AG04450 (cell line): ENCODE data around the gene DNAJC1. TPM values are rescaled to one million over a fixed set of nuclear protein-coding genes. Genes with fewer than 3 reads are reported as not detected.

Experiments used
- CTCF ChIA-PET: fragments of 300-600, 350-600 bp; formaldehyde crosslinking; extraction: SDS; loops from one replicate; lab custom pipeline; 2022; ENCODE audit warnings: antibody characterized with exemption, inconsistent platforms; lab: Charles Lee
- POLR2A ChIA-PET: fragments of 350-600 bp; formaldehyde crosslinking; extraction: SDS; loops from one replicate; lab custom pipeline; 2021; ENCODE audit warnings: antibody characterized with exemption, inconsistent platforms; lab: Yijun Ruan, JAX
- DNase-seq: peaks from one replicate; pipeline ENCODE4 v3.0.0-alpha.2; 2011; ENCODE audit warnings: low read depth, low spot score
- H3K27ac ChIP-seq: one replicate; pipeline ENCODE4 v1.5.1; 2012; ENCODE audit warnings: low read depth, low read length, control low read depth
- H3K27me3 ChIP-seq: one replicate; pipeline ENCODE4 v1.6.0; 2012; ENCODE audit warnings: low read length; ENCODE audit not compliant: control insufficient read depth, insufficient read depth
- H3K4me3 ChIP-seq: 2 replicates; pipeline ENCODE4 v1.5.1; 2011; ENCODE audit warnings: mild to moderate bottlenecking, low read depth, low read length, control low read depth
- H3K9me3 ChIP-seq: 2 replicates; pipeline ENCODE4 v1.5.1; 2012; ENCODE audit warnings: low read length; ENCODE audit not compliant: control insufficient read depth, insufficient read depth
- CTCF ChIP-seq: IDR thresholded peaks from 2 replicates; pipeline ENCODE4 v1.5.1; 2011; ENCODE audit warnings: low read depth, low read length, control low read depth, inconsistent platforms
- polyA plus RNA-seq: library from polyadenylated mRNA; depleted of rRNA; stranded (reverse); fragments of >200 nt; gene quantifications from 2 replicates; pipeline ENCODE4 v1.2.3, GENCODE V29; 2011

DNAJC1 gene
- polyA plus RNA-seq, 1 experiment, result 21.5 TPM

- TF ChIP-seq CTCF, result no peak
- no peak for DNase-seq
- Histone ChIP-seq H3K4me3 (no peak overlapping the region), H3K9me3 (no peaks in the 10 kb centered on the region), H3K27ac (no peak overlapping the region), H3K27me3 (no peaks in the 10 kb centered on the region)
- ChIA-PET POLR2A (no interaction called here), CTCF (no interaction called here)
Observed at GRCh38 chr10:21807180-21807579, 196.3 kb downstream of the DNAJC1 start.

- no peak for TF ChIP-seq CTCF
- no peaks in the 10 kb centered on the region for H3K27me3 ChIP-seq
- DNase-seq, result no peak
- ChIA-PET POLR2A (no interaction called here), CTCF (no interaction called here)
- no peak overlapping the region for H3K4me3 ChIP-seq
- no peak overlapping the region for H3K27ac ChIP-seq
- H3K9me3 ChIP-seq, result no peaks in the 10 kb centered on the region
Observed at GRCh38 chr10:21803374-21803773, 200.2 kb downstream of the DNAJC1 start.

- ChIA-PET CTCF (no interaction called here), POLR2A (no interaction called here)
- no peak for TF ChIP-seq CTCF
- no peak overlapping the region for H3K4me3 ChIP-seq
- no peak for DNase-seq
- no peak overlapping the region for H3K27ac ChIP-seq
- no peaks in the 10 kb centered on the region for H3K27me3 ChIP-seq
- no peaks in the 10 kb centered on the region for H3K9me3 ChIP-seq
Observed at GRCh38 chr10:21801609-21802008, 201.9 kb downstream of the DNAJC1 start.

GRCh38 chr10:21797984-21798765 is 205.4 kb downstream of the DNAJC1 start:
- H3K4me3 ChIP-seq, result no peak overlapping the region
- no peaks in the 10 kb centered on the region for H3K27me3 ChIP-seq
- ChIA-PET CTCF (interaction anchor here (0.5 kb wide), 2 partner anchors 146 to 1637 kb away, joined by 3 read pairs; no protein-coding TSS in a partner anchor), POLR2A (no interaction called here)
- no peaks in the 10 kb centered on the region for H3K9me3 ChIP-seq
- no peak for DNase-seq
- no peak overlapping the region for H3K27ac ChIP-seq
- TF ChIP-seq CTCF, result no peak

- DNase-seq, result no peak
- POLR2A ChIA-PET, result no interaction called here
- Histone ChIP-seq H3K4me3 (no peak overlapping the region), H3K27me3 (no peaks in the 10 kb centered on the region), H3K27ac (no peak overlapping the region), H3K9me3 (no peaks in the 10 kb centered on the region)
- TF ChIP-seq CTCF, result no peak
- CTCF ChIA-PET, result no interaction called here
Observed at GRCh38 chr10:21797533-21797932, 206.0 kb downstream of the DNAJC1 start.
